Stomach (tissue), 9 donors: Measurements from ENCODE around the gene PLCD1. TPM values are rescaled to one million over a fixed set of nuclear protein-coding genes. Genes with fewer than 3 reads are reported as not detected.

ENCODE experiments used
- DNase-seq, 2 donors: peaks; one replicate each; pipeline versions ENCODE4 v3.0.0 to v3.0.0-alpha.2; 2013 to 2019
- H3K27ac ChIP-seq, 5 donors: fragments of 200-600 bp in 4 of 5; sonication (generic) in 4 of 5; one replicate each; pipeline ENCODE4 v1.5.1; 2013 to 2019; ENCODE audit warnings: mild to moderate bottlenecking in 1 of 5, moderate library complexity in 1 of 5
- H3K27me3 ChIP-seq, 3 donors: fragments of 200-600 bp; sonication (generic); one replicate each; pipeline ENCODE4 v1.5.1; 2017 to 2019; ENCODE audit warnings: mixed run types in 1 of 3
- H3K36me3 ChIP-seq, 4 donors: fragments of 200-600 bp; sonication (generic); 1 replicate in 3 of 4; 2 replicates in 1 of 4; pipeline ENCODE4 v1.5.1; 2016 to 2019
- H3K4me1 ChIP-seq, 4 donors: fragments of 200-600 bp; sonication (generic); one replicate each; pipeline ENCODE4 v1.5.1; 2016 to 2019
- H3K4me3 ChIP-seq, 4 donors: fragments of 200-600 bp; sonication (generic) in 3 of 4; one replicate each; pipeline ENCODE4 v1.5.1; 2016 to 2019; ENCODE audit warnings: mild to moderate bottlenecking in 1 of 4
- H3K9me3 ChIP-seq, 4 donors: fragments of 200-600 bp; sonication (generic); one replicate each; pipeline ENCODE4 v1.5.1; 2016 to 2019
- CTCF ChIP-seq, 7 experiments: fragments of 450-650 bp in 4 of 7; fragments of 200-600 bp in 3 of 7; sonication (generic) in 3 of 7; IDR thresholded peaks; one replicate each; pipeline ENCODE4 v1.5.1; 2016 to 2019; ENCODE audit warnings: antibody characterized with exemption in 7 of 7, control low read depth in 2 of 7, mild to moderate bottlenecking in 1 of 7
- EP300 ChIP-seq: sonication (generic); formaldehyde crosslinking; IDR thresholded peaks from one replicate; pipeline ENCODE4 v1.6.1; 2017; ENCODE audit warnings: antibody characterized with exemption
- POLR2A ChIP-seq, 4 donors: fragments of 450-650 bp; IDR thresholded peaks; one replicate each; pipeline ENCODE4 v1.6.1; 2016; ENCODE audit warnings: antibody characterized with exemption in 4 of 4, control low read depth in 2 of 4, mild to moderate bottlenecking in 1 of 4, moderate library complexity in 1 of 4
- POLR2AphosphoS5 ChIP-seq, 3 donors: sonication (generic); formaldehyde crosslinking; IDR thresholded peaks; one replicate each; pipeline ENCODE4 v1.6.1; 2016; ENCODE audit warnings: antibody characterized with exemption in 3 of 3
- WGBS, 5 donors: extraction: QIAGEN DNeasy Blood & Tissue Kit in 3 of 5; methylation state at CpG; one replicate each; pipeline versions ENCODE4 v1.1.5 to v1.1.7; 2013 to 2018; 5-methylcytosine and 5-hydroxymethylcytosine counted together
- intact Hi-C: fragments of 100-400 bp; cut with DNase I; formaldehyde crosslinking; loops from one replicate; pipeline ENCODE4 v1.15.1; 2023; ENCODE audit warnings: low total_unique reads
- polyA plus RNA-seq, 3 donors: library from polyadenylated mRNA; stranded (reverse); fragments of 200-250 nt; gene quantifications; one replicate each; pipeline ENCODE4 v1.2.3, GENCODE V29; 2013
- total RNA-seq, 5 donors: library from RNA; depleted of rRNA; stranded (reverse); fragments of >200 nt; gene quantifications; one replicate each; pipeline versions ENCODE4 v1.1.0 to v1.2.3, GENCODE V29; 2014 to 2016
- donor health status: healthy with polysubstance abuse.
- donor health status: Bipolar disorder and iron deficiency.
- donor health status: healthy.

The PLCD1 gene
- total and polyA plus RNA-seq, 8 donors = 8.2 to 73.9 (median 13.7) TPM

- TF ChIP-seq POLR2AphosphoS5 (IDR thresholded peaks at IDR 0.05) = no peak
- no peak for TF ChIP-seq EP300
- TF ChIP-seq POLR2A (IDR thresholded peaks at IDR 0.05) = no peak
- no peak for TF ChIP-seq CTCF (IDR thresholded peaks at IDR 0.05)
- Histone ChIP-seq H3K27me3 (no peaks in the 10 kb centered on the region), H3K36me3 (peaks cover 8 to 42% (median 40%) of the 10 kb centered on the region in 4 donors), H3K9me3 (peaks cover 0 to 4% (median under 1%) of the 10 kb centered on the region in 4 donors), H3K4me3 (no peak overlapping the region), H3K4me1 (peaks cover 16 to 37% (median 33%) of the 10 kb centered on the region in 4 donors), H3K27ac (no peak overlapping the region)
- no peak for DNase-seq
- WGBS, 5 donors = 79 to 97% (median 94%) methylated on average over 3 to 4 of the region's 4 CpGs
- intact Hi-C loops = no loop called here
Measured at GRCh38 chr3:38021196-38021595, 8.2 kb downstream of the PLCD1 start.

DNA sequence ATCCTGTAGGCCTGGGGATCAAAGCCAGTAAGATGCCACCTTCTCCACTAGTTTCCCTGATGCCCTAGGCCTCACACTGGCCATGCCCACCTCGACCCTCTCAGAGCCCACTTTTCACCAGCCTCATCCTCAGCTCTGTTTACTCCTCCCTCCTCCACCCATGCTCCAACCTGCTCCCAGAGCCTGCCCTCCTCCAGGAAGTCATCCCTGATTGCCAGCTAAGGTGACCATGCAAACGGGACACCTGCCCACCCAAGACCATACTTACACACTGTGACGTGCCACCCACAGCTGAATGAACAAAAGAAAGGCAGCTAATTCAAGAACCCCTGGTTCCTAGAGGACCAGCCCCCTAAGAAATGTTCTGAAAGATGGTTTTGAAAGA, 9.1 kb downstream of the PLCD1 start:
- peaks cover 9 to 29% (median 24%) of the 10 kb centered on the region in 4 donors for H3K4me1 ChIP-seq
- DNase-seq = no peak
- H3K9me3 ChIP-seq = peaks cover 0 to 9% (median 3%) of the 10 kb centered on the region in 4 donors
- intact Hi-C loops = no loop called here
- 57 to 69% (median 63%) methylated on average over 3 of the region's 3 CpGs for WGBS, 5 donors
- H3K4me3 ChIP-seq = no peak overlapping the region
- no peak overlapping the region for H3K27ac ChIP-seq
- no peak for TF ChIP-seq EP300
- no peak for TF ChIP-seq POLR2AphosphoS5 (IDR thresholded peaks at IDR 0.05)
- no peak for TF ChIP-seq POLR2A (IDR thresholded peaks at IDR 0.05)
- no peak for TF ChIP-seq CTCF (IDR thresholded peaks at IDR 0.05)
- H3K27me3 ChIP-seq = no peaks in the 10 kb centered on the region
- peaks cover 15 to 50% (median 48%) of the 10 kb centered on the region in 4 donors for H3K36me3 ChIP-seq

DNA sequence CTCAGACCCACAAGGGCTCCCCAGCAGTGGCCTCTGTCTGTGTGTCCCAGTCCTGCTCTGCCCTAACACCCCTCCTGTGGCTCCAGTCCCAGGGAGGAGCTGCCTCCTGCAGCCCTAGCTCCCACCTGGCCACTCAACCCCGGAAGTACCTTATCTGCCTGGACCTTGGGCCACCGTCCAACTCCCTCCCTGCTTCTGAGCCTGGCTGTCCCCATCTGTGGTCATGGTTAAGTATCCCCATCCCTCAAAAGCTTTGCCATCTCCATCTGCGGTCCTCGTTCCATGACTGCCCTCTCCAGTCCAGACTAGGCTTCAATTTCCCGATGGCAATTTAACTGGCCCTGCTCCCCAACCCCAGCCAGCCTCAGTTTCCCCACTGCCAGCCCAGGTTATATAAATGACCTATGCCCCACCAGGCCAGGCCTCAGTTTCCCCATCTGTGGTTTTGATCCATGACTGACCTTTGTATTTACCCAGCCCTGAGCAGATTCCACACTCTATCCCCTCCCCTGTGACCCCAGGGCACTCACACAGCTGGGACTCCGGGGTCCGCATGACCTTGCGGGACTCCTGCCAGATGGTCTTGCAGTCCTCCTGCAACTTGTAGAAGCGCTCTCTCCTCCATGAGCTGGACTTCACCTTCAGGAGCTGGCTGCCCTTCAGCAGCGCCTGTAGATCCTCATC, 9.6 kb downstream of the PLCD1 start:
- Histone ChIP-seq H3K4me3 (no peak overlapping the region), H3K4me1 (peaks cover 7 to 27% (median 22%) of the 10 kb centered on the region in 4 donors), H3K9me3 (peaks cover 0 to 9% (median 3%) of the 10 kb centered on the region in 4 donors), H3K36me3 (peaks cover 15 to 56% (median 54%) of the 10 kb centered on the region in 4 donors), H3K27ac (no peak overlapping the region), H3K27me3 (no peaks in the 10 kb centered on the region)
- peak; percentile 39 to 71 for DNase-seq
- intact Hi-C loops = no loop called here
- TF ChIP-seq POLR2A (IDR thresholded peaks at IDR 0.05) (no peak), CTCF (IDR thresholded peaks at IDR 0.05) (no peak), POLR2AphosphoS5 (IDR thresholded peaks at IDR 0.05) (no peak), EP300 (no peak)
- WGBS, 5 donors = 73 to 86% (median 83%) methylated on average over 10 of the region's 10 CpGs

DNA sequence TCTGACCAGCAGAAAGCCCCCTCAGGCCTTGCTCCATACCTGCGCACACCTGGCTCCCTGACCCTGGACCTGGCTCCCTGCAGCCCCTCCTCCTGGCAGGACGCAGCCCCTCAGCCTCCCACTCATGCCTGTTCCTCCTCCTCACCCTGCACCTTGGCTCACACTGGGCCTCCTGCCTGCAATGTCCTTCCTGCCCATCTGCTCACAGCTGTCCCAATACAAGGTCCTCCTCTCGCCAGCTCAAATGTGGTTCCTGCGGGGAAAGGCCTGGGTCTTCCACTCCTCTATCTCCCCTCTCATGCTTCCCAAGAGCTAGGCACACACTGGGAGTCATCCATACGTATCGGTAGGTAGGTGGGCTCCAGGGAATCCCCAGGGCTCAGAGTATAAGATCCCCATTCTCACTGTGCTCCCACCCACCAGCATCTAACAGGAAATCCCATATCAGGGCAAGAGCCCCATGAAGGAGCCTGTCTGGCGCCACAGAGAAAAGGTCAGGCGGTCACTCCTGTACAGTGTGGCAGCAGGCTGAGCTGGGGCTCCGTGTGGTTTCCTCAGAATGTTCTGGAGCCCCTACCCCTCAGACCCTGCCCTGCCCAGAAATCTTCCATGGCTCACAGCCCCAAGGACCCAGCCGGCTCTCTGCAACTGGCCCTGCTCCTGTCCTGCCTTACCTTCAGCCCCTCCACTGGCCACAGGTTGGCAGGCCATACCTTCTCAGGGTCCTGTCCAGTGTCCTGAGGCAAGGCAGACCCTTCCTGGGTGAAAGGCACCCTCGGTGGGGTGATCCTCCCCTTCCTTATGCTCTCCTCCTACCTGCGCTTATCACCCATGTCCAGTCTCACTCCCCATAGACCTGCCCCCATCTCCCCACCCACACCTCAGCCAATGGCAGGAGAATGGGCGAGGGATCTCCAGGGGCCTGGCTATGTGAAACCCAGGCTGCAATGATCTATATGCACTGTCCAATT, 10.9 kb downstream of the PLCD1 start:
- DNase-seq = no peak
- TF ChIP-seq POLR2AphosphoS5 (IDR thresholded peaks at IDR 0.05) = no peak
- TF ChIP-seq CTCF (IDR thresholded peaks at IDR 0.05) = no peak
- no peak for TF ChIP-seq POLR2A (IDR thresholded peaks at IDR 0.05)
- TF ChIP-seq EP300 = no peak
- 85 to 88% (median 87%) methylated on average over 11 to 13 of the region's 13 CpGs for WGBS, 5 donors
- H3K4me1 ChIP-seq = peaks cover under 1 to 22% (median 12%) of the 10 kb centered on the region in 4 donors
- peaks cover 0 to 9% (median 3%) of the 10 kb centered on the region in 4 donors for H3K9me3 ChIP-seq
- H3K27me3 ChIP-seq = no peaks in the 10 kb centered on the region
- intact Hi-C loops = no loop called here
- no peak overlapping the region for H3K4me3 ChIP-seq
- peaks cover 15 to 68% (median 62%) of the 10 kb centered on the region in 4 donors for H3K36me3 ChIP-seq
- H3K27ac ChIP-seq = no peak overlapping the region
